ENCODE measurements around the gene KIF26B. TPM values are rescaled to one million over a fixed set of nuclear protein-coding genes. Genes with fewer than 3 reads are reported as not detected.
A peak's percentile ranks its signal among the peaks of the same experiment; 100 is the strongest.
"Not testable (repeated sequence)": the region's sequence is repeated elsewhere in the genome, so short reads cannot be mapped to it uniquely, and the experiment has no call there.

Gene KIF26B
- total RNA-seq, 2 donors from 2014 or later, result not detected

DNA sequence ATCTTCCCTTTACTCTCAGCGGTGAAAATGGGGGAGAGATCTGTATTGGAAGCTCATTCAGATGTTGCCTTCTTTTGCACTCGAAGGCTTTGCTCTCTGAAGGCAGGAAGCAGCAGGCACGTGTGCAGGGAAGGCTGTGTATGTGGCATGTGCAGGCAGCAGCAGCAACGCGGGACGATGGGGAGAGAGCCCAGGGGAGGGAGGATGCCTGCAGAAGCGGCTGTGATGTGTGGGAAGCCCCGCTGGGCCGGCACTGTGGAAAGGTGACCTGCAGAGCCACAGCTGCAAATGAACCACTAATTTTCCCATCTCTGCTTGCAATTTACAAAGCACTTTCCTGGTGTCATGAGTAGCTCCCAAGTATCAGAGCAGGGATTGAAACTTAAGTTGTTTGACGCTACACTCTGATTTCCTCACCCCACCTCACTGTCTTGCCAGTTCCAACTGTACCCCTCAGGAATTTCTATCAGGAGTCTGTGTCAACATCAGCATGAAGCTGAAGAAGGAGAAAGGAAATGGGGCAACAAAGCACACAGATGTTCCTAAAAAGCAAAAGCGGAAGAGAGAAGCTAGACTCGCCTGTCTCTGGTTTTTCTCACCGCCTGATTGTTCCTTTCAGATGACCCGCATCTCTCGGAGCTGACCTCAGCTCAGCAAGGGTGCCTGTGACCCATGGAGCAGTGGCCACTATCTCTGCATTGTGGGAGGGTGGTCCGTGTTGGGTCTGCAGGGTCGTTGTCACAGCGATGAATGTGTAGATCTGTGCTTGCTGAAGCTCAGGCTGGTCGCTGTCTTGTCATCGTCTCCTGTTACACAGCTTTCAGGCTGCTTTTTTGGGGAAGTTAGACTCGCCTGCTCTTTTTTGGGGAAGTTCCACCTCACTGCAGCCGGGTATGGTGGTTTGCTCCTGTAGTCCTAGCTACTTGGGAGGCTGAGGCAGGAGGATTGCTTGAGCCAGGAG, 156.1 kb downstream of the KIF26B start:
- Mint-ChIP-seq H3K4me1 (ENCODE audit: low read depth in 2 of 2) (peaks cover 10 to 11% of the 10 kb centered on the region in 2 donors), H3K9me3 (no peaks in the 10 kb centered on the region), H3K27me3 (peaks cover 0 to 9% of the 10 kb centered on the region in 2 donors), H3K4me3 (peak overlapping the region; percentile 65), H3K36me3 (no peaks in the 10 kb centered on the region), H3K27ac (no peak overlapping the region)
- ATAC-seq, result peak in 1 of 2 donors; percentile 57
- DNase-seq (ENCODE audit: low spot score), result no peak

DNA sequence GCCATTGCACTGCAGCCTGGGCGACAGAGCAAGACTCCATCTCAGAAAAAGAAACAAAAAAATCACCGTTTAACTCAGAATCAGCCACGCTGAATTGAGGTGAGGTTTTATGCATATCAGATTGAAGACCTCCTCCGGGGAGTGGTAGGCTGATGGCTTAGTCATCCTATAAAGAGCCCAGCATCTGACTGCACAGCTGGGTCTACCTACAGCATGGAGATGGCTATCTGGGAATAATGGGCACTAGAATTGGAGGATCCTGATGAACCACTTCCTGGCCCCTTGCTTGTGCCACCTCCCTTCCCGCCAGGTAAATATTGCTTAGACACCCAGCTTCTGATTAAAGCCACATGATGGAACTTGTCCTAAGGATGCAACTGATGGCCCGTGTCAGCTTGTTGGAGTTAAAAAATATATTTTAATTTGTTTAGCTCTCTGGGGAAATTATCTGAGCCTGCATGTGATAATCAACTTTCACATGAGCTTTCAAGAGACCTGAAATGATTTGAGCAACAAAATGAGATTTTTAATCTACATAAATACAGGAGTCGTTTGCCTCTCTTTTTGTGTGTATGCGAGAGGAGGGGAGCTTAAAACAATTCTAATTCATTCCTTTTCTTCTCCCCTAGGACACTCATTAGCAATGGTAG, 157.2 kb downstream of the KIF26B start:
- H3K4me3 Mint-ChIP-seq, result no peak overlapping the region

DNA sequence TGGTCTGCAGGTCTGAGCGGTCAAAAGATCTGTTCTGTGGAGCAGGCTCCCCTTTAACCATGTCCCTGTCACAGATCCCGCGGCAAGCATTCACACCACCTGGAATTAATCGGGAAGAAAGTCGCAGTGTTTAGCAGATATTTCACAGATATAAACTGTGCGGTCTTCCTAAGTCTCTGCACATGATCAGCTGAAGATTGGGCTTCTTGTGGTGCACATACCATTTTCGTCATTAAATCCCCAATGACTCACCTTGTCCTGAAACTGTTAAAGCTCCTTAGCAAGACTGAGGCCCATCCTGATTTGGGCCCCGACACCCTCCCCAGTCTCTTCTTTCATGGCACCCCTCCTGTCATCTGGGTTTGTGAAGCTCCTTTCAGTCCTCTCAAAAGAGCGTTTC, 158.8 kb downstream of the KIF26B start:
- Mint-ChIP-seq H3K27ac (peak overlapping the region in 1 of 2 donors; percentile 46), H3K4me1 (ENCODE audit: low read depth in 2 of 2) (peaks cover 10 to 11% of the 10 kb centered on the region in 2 donors), H3K4me3 (no peak overlapping the region), H3K27me3 (peaks cover 0 to 9% of the 10 kb centered on the region in 2 donors), H3K36me3 (no peaks in the 10 kb centered on the region), H3K9me3 (no peaks in the 10 kb centered on the region)
- ATAC-seq (no peak), DNase-seq (ENCODE audit: low spot score) (no peak)

More for the DNA sequence above, 157.2 kb downstream of the KIF26B start:
- Mint-ChIP-seq H3K4me1 (ENCODE audit: low read depth in 2 of 2) (peaks cover 10 to 11% of the 10 kb centered on the region in 2 donors), H3K27me3 (peaks cover 0 to 9% of the 10 kb centered on the region in 2 donors), H3K36me3 (no peaks in the 10 kb centered on the region), H3K9me3 (no peaks in the 10 kb centered on the region), H3K27ac (no peak overlapping the region)
- ATAC-seq, result no peak
- DNase-seq (ENCODE audit: low spot score), result no peak

GRCh38 chr1:245316784-245317183, 162.0 kb downstream of the KIF26B start:
- no peak for DNase-seq (ENCODE audit: low spot score)
- Mint-ChIP-seq H3K4me1 (ENCODE audit: low read depth in 2 of 2) (no peaks in the 10 kb centered on the region), H3K4me3 (no peak overlapping the region), H3K27me3 (peaks cover 0 to 3% of the 10 kb centered on the region in 2 donors), H3K9me3 (no peaks in the 10 kb centered on the region), H3K36me3 (no peaks in the 10 kb centered on the region), H3K27ac (no peak overlapping the region)
- no peak for ATAC-seq

GRCh38 chr1:245317217-245317616, 162.4 kb downstream of the KIF26B start:
- Mint-ChIP-seq H3K4me1 (ENCODE audit: low read depth in 2 of 2) (no peaks in the 10 kb centered on the region), H3K4me3 (no peak overlapping the region), H3K27me3 (peaks cover 0 to 3% of the 10 kb centered on the region in 2 donors), H3K27ac (no peak overlapping the region), H3K9me3 (no peaks in the 10 kb centered on the region), H3K36me3 (no peaks in the 10 kb centered on the region)
- ATAC-seq, result no peak
- no peak for DNase-seq (ENCODE audit: low spot score)

GRCh38 chr1:245319094-245319493, 164.3 kb downstream of the KIF26B start:
- H3K27me3 Mint-ChIP-seq, result peaks cover 0 to 3% of the 10 kb centered on the region in 2 donors
- H3K36me3 Mint-ChIP-seq, result no peaks in the 10 kb centered on the region
- H3K9me3 Mint-ChIP-seq, result no peaks in the 10 kb centered on the region
- no peak for ATAC-seq
- no peak for DNase-seq (ENCODE audit: low spot score)
- H3K27ac Mint-ChIP-seq, result no peak overlapping the region
- no peaks in the 10 kb centered on the region for H3K4me1 Mint-ChIP-seq (ENCODE audit: low read depth in 2 of 2)
- H3K4me3 Mint-ChIP-seq, result no peak overlapping the region

GRCh38 chr1:245322673-245323072, 167.9 kb downstream of the KIF26B start:
- DNase-seq (ENCODE audit: low spot score) (no peak), ATAC-seq (no peak)
- Mint-ChIP-seq H3K27ac (no peak overlapping the region), H3K9me3 (no peaks in the 10 kb centered on the region), H3K27me3 (peaks cover 3 to 8% of the 10 kb centered on the region in 2 donors), H3K4me3 (no peak overlapping the region), H3K4me1 (ENCODE audit: low read depth in 2 of 2) (no peaks in the 10 kb centered on the region), H3K36me3 (no peaks in the 10 kb centered on the region)

DNA sequence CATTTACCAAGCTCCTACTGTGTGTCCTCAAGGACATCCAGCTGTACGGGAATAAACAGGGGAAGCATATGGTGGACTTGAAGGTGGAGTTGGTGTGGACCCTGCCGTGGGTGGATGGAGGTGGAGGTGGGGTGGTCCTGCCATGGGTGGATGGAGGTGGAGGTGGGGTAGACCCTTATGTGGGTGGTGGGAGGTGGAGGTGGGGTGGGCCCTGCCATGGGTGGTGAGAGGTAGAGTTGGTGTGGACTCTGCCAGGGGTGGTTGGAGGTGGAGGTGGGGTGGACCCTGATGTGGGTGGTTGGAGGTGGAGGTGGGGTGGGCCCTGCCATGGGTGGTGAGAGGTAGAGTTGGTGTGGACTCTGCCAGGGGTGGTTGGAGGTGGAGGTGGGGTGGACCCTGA, 169.0 kb downstream of the KIF26B start:
- DNase-seq (ENCODE audit: low spot score); H3K27ac Mint-ChIP-seq; H3K9me3 Mint-ChIP-seq; H3K27me3 Mint-ChIP-seq; H3K36me3 Mint-ChIP-seq; H3K4me3 Mint-ChIP-seq; H3K4me1 Mint-ChIP-seq (ENCODE audit: low read depth in 2 of 2): not testable (repeated sequence)
- ATAC-seq, result peak; percentile 24 to 29

DNA sequence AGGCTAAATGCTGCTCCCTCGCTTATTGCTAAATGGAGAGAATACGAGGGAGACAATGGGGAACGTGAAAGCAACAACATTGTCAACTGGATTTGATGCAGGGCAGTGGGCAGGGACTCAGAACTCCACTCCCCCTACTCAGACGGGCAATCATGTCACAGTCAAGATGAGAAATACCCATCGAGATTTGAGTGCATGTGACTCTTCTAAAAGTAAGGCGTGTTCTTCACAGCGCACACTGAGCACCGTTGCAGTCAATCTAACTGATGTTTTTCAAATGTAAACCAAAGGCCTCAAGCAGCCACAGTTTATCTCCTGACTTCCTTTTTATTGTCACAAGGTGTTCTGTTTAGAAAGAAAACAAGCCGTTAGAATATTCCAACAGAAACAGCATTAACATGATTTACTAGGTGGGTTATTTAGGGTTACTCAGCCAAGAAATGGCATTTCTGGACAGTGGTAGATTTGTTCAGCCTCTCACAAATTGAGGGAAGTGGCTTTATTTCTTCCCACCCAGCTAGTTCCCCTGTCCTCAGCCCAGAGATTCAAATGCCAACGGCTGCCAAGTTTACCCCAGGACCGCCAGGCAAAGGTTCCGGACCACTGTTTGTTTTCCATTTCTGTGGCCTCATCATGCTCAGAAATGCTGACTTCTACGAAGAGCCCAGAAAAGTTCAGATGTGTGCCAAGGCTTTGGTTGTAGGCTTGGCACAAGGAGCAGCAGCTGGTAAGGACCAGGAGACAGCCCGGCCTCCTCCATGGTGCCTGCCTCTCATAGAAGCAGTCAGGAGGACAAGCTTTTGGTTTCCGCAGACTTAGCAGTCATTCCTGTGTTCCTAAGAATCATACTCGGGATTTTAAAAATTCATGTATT, 171.4 kb downstream of the KIF26B start:
- no peaks in the 10 kb centered on the region for H3K4me1 Mint-ChIP-seq (ENCODE audit: low read depth in 2 of 2)

DNA sequence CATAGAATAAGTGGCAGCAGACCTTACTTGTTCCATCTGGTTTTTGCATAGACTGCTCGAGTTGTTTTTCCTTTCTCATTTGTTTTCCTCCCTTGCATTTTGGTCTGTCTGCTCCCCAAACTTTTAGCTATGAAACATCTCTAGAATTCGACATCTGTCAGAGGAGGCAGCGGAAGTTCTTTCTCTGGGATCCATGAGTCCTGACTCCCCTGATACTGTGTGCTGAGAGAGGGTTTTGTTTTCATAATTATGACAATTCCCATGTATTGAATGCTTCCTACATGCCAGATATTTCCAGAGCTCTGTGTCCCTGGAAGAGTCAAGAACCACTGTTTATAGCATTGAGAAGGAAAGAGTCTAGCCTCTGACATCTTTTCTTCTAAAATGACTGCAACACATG, 172.6 kb downstream of the KIF26B start:
- DNase-seq (ENCODE audit: low spot score) (no peak), ATAC-seq (no peak)
- Mint-ChIP-seq H3K9me3 (no peaks in the 10 kb centered on the region), H3K36me3 (no peaks in the 10 kb centered on the region), H3K4me1 (ENCODE audit: low read depth in 2 of 2) (peaks cover 0 to 2% of the 10 kb centered on the region in 2 donors), H3K4me3 (no peak overlapping the region), H3K27ac (no peak overlapping the region), H3K27me3 (peaks cover 3 to 8% of the 10 kb centered on the region in 2 donors)

More for the DNA sequence above, 171.4 kb downstream of the KIF26B start:
- ATAC-seq (no peak), DNase-seq (ENCODE audit: low spot score) (no peak)
- H3K4me3 Mint-ChIP-seq, result no peak overlapping the region
- H3K9me3 Mint-ChIP-seq, result no peaks in the 10 kb centered on the region
- H3K27ac Mint-ChIP-seq, result no peak overlapping the region
- no peaks in the 10 kb centered on the region for H3K36me3 Mint-ChIP-seq
- peaks cover 3 to 8% of the 10 kb centered on the region in 2 donors for H3K27me3 Mint-ChIP-seq

- Mint-ChIP-seq H3K9me3 (no peaks in the 10 kb centered on the region), H3K27me3 (peaks cover 3 to 12% of the 10 kb centered on the region in 2 donors), H3K36me3 (no peaks in the 10 kb centered on the region), H3K4me3 (no peak overlapping the region), H3K4me1 (ENCODE audit: low read depth in 2 of 2) (peaks cover 3 to 7% of the 10 kb centered on the region in 2 donors), H3K27ac (no peak overlapping the region)
- ATAC-seq (no peak), DNase-seq (ENCODE audit: low spot score) (no peak)
Measured at GRCh38 chr1:245327842-245328241, 173.1 kb downstream of the KIF26B start.

DNA sequence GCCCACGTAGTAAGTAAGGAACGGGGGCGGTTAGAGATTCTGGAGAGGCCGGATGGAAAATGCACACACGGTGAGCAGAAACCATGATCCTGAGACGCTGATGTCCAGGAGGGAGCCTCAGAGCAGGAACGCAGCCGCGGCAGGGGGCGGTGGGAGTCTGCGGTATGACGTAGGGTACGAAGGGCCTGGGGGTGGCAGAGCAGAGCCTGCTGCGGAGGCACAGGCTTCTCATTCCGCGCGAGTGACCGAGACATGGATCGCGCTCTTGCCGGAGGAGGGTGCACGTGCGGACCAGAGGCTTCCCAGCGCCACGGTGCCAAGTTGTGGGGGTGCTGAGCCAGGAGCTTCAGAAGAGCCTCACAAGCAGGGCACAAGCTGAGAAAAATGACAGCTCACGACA, 176.2 kb downstream of the KIF26B start:
- DNase-seq (ENCODE audit: low spot score), result no peak
- H3K4me1 Mint-ChIP-seq (ENCODE audit: low read depth in 2 of 2), result peaks cover 3 to 13% of the 10 kb centered on the region in 2 donors
- peaks cover 3 to 17% of the 10 kb centered on the region in 2 donors for H3K27me3 Mint-ChIP-seq
- no peak for ATAC-seq
- H3K9me3 Mint-ChIP-seq, result no peaks in the 10 kb centered on the region
- no peak overlapping the region for H3K27ac Mint-ChIP-seq
- no peak overlapping the region for H3K4me3 Mint-ChIP-seq
- no peaks in the 10 kb centered on the region for H3K36me3 Mint-ChIP-seq

- ATAC-seq (no peak), DNase-seq (ENCODE audit: low spot score) (no peak)
- H3K36me3 Mint-ChIP-seq, result no peaks in the 10 kb centered on the region
- H3K4me3 Mint-ChIP-seq, result no peak overlapping the region
- no peaks in the 10 kb centered on the region for H3K9me3 Mint-ChIP-seq
- H3K27me3 Mint-ChIP-seq, result peaks cover 3 to 13% of the 10 kb centered on the region in 2 donors
- H3K27ac Mint-ChIP-seq, result peak overlapping the region in 1 of 2 donors; percentile 67
- peaks cover 3 to 13% of the 10 kb centered on the region in 2 donors for H3K4me1 Mint-ChIP-seq (ENCODE audit: low read depth in 2 of 2)
Measured at GRCh38 chr1:245332085-245332484, 177.3 kb downstream of the KIF26B start.
